Gastrocnemius medialis (tissue), 4 donors: ENCODE data around the gene TMEM51.

Source experiments
- POLR2A ChIP-seq, 2 donors: fragments of 450-650 bp; IDR thresholded peaks; one replicate each; pipeline ENCODE4 v1.6.1; 2017; ENCODE audit warnings: antibody characterized with exemption in 2 of 2, mild to moderate bottlenecking in 2 of 2, moderate library complexity in 2 of 2
- TF ChIP-seq, protein P1 (sequence below), 5 experiments: fragments of 450-650 bp in 3 of 5; fragments of 200-600 bp in 2 of 5; sonication (generic) in 2 of 5; IDR thresholded peaks in 4 of 5; conservative IDR thresholded peaks in 1 of 5; 1 replicate in 4 of 5; 2 replicates in 1 of 5; pipeline ENCODE4 v1.5.1; 2016 to 2019; ENCODE audit warnings: antibody characterized with exemption in 5 of 5, mild to moderate bottlenecking in 3 of 5, moderate library complexity in 3 of 5

DNA sequence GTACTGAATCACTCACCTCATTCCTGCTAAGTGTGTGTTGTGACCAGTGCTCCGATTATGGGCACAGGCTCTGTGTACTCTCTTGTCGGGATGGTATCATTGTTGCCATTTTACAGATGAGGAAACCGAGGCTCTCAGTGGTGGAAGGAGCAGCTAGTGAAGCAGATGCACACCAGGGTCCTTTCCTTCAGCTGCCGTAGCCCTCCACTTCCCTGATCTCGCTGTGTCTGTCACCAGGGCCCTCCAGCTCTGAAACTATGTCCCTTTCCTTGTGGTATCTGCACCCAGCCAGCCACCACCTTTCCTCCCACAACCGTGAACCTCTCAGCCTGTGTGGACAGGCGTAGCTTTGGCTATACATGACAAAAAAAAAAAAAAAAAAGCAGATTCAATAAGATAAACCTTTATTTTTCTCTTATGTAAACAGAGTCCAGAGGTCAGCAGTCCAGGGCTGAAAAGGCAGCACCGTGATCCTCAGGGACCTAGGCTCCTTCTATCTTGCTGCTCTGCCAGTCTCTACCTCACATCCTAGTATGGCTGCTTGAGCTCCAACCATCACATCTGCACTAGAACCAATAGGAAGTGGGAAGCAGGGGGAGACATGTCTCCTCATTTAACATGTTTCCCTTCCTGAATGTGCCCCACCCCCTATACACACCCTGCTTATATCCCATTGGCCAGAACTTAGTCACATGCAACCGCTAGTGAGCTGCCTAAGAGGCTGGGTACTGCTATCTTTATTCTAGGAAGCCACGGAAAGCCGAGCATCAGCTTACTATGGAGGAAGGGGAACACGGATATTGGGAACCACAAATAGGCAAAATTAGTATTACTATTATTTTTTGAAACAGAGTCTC is 44.3 kb downstream of the TMEM51 start:
- TF ChIP-seq, protein P1, sequence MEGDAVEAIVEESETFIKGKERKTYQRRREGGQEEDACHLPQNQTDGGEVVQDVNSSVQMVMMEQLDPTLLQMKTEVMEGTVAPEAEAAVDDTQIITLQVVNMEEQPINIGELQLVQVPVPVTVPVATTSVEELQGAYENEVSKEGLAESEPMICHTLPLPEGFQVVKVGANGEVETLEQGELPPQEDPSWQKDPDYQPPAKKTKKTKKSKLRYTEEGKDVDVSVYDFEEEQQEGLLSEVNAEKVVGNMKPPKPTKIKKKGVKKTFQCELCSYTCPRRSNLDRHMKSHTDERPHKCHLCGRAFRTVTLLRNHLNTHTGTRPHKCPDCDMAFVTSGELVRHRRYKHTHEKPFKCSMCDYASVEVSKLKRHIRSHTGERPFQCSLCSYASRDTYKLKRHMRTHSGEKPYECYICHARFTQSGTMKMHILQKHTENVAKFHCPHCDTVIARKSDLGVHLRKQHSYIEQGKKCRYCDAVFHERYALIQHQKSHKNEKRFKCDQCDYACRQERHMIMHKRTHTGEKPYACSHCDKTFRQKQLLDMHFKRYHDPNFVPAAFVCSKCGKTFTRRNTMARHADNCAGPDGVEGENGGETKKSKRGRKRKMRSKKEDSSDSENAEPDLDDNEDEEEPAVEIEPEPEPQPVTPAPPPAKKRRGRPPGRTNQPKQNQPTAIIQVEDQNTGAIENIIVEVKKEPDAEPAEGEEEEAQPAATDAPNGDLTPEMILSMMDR (IDR thresholded peaks at IDR 0.05 in 4 of 5, conservative IDR thresholded peaks at IDR 0.05 in 1 of 5) = no peak
- no peak for TF ChIP-seq POLR2A (IDR thresholded peaks at IDR 0.05)
